GM13977 (cell line): Measurements from ENCODE around the gene PDE8A.

ENCODE experiments used
- DNase-seq: peaks from one replicate; pipeline ENCODE4 v3.0.0; 2012; ENCODE audit warnings: low spot score
- CTCF ChIP-seq: IDR thresholded peaks from 2 replicates; pipeline ENCODE4 v1.5.1; 2012; ENCODE audit warnings: mild to moderate bottlenecking, control low read depth; ENCODE audit not compliant: insufficient read depth; ENCODE audit errors: extremely low read depth, missing control alignments
- in situ Hi-C: fragments of 300-500 bp; cut with MboI; formaldehyde crosslinking; loops from one replicate; pipeline ENCODE4 v1.12.0; 2022; ENCODE audit warnings: low sequenced_read_pairs, low pct_unique_long_range_greater_than_20kb, mixed read lengths, inconsistent platforms; ENCODE audit not compliant: unreplicated experiment

Gene PDE8A

GRCh38 chr15:85109333-85109732 lies 127.7 kb downstream of the PDE8A start:
- in situ Hi-C loops: no loop called here
- no peak for TF ChIP-seq CTCF
- DNase-seq: no peak

- no peak for DNase-seq
- in situ Hi-C loops: no loop called here
- no peak for TF ChIP-seq CTCF
These were observed 131.3 kb downstream of the PDE8A start for GRCh38 chr15:85112997-85113396.

GRCh38 chr15:85114886-85115285 lies 133.2 kb downstream of the PDE8A start:
- no peak for DNase-seq
- in situ Hi-C loops: no loop called here
- TF ChIP-seq CTCF: no peak

GRCh38 chr15:85116066-85116465 lies 134.4 kb downstream of the PDE8A start:
- DNase-seq: no peak
- no peak for TF ChIP-seq CTCF
- in situ Hi-C loops: no loop called here

GRCh38 chr15:85116494-85116893 lies 134.8 kb downstream of the PDE8A start:
- in situ Hi-C loops: no loop called here
- no peak for DNase-seq
- no peak for TF ChIP-seq CTCF

- in situ Hi-C loops: no loop called here
- DNase-seq: peak; percentile 20
- no peak for TF ChIP-seq CTCF
These were observed 135.4 kb downstream of the PDE8A start for GRCh38 chr15:85116925-85117646.
